Common myeloid progenitor, CD34-positive (primary cell): ENCODE results near the gene TTI1.

Experiments
- CTCF ChIA-PET: fragments of 350-600 bp; sonication (Branson Sonifier 250); formaldehyde crosslinking; loops from one replicate; lab custom pipeline; 2021; ENCODE audit warnings: antibody characterized with exemption; lab: Charles Lee
- POLR2A ChIA-PET: fragments of 350-600 bp; sonication (Branson Sonifier 250); formaldehyde crosslinking; loops from one replicate; lab custom pipeline; 2021; ENCODE audit warnings: antibody characterized with exemption; lab: Charles Lee
- DNase-seq, 3 donors: peaks; one replicate each; pipeline versions ENCODE4 v3.0.0 to v3.0.0-alpha.2; 2013
- H3K27ac ChIP-seq, 2 experiments: 1 replicate in 1 of 2; 2 replicates in 1 of 2; pipeline ENCODE4 v1.7.0; 2013; ENCODE audit warnings: inconsistent platforms in 2 of 2, low read length in 2 of 2, mild to moderate bottlenecking in 2 of 2, low read depth in 1 of 2, moderate library complexity in 1 of 2; ENCODE audit not compliant: severe bottlenecking in 2 of 2, insufficient read depth in 1 of 2, poor library complexity in 1 of 2
- H3K27me3 ChIP-seq, 5 experiments: replicated peaks in 2 of 5; 1 replicate in 3 of 5; 2 replicates in 2 of 5; pipeline versions ENCODE4 v1.6.1 to v1.7.0; 2013; ENCODE audit warnings: low read length in 4 of 5, mild to moderate bottlenecking in 2 of 5, moderate library complexity in 2 of 5, inconsistent platforms in 1 of 5; ENCODE audit not compliant: insufficient read depth in 5 of 5, control insufficient read depth in 4 of 5
- H3K36me3 ChIP-seq, 4 experiments: 1 replicate in 2 of 4; 2 replicates in 2 of 4; pipeline versions ENCODE4 v1.6.1 to v1.7.0; 2013; ENCODE audit warnings: low read length in 3 of 4, control low read depth in 1 of 4, mild to moderate bottlenecking in 1 of 4; ENCODE audit not compliant: control insufficient read depth in 4 of 4, insufficient read depth in 4 of 4
- H3K4me1 ChIP-seq, 4 experiments: 1 replicate in 3 of 4; 2 replicates in 1 of 4; pipeline versions ENCODE4 v1.6.1 to v1.7.1; 2013; ENCODE audit warnings: low read length in 3 of 4, mild to moderate bottlenecking in 3 of 4, control low read depth in 1 of 4, inconsistent platforms in 1 of 4, moderate library complexity in 1 of 4; ENCODE audit not compliant: control insufficient read depth in 4 of 4, insufficient read depth in 4 of 4; ENCODE audit errors: control extremely low read depth in 1 of 4
- H3K4me3 ChIP-seq, 7 experiments: 1 replicate in 4 of 7; 2 replicates in 3 of 7; pipeline versions ENCODE4 v1.5.1 to v1.7.0; 2013; ENCODE audit warnings: mild to moderate bottlenecking in 7 of 7, low read length in 6 of 7, moderate library complexity in 6 of 7, inconsistent platforms in 2 of 7, low read depth in 2 of 7, control low read depth in 1 of 7; ENCODE audit not compliant: insufficient read depth in 4 of 7, control insufficient read depth in 1 of 7; ENCODE audit errors: extremely low read depth in 1 of 7
- H3K9me3 ChIP-seq, 5 experiments: 1 replicate in 4 of 5; 2 replicates in 1 of 5; pipeline versions ENCODE4 v1.6.1 to v1.7.1; 2013; ENCODE audit warnings: low read length in 4 of 5, mild to moderate bottlenecking in 2 of 5, inconsistent platforms in 1 of 5, low read depth in 1 of 5, moderate library complexity in 1 of 5; ENCODE audit not compliant: control insufficient read depth in 4 of 5, insufficient read depth in 2 of 5; ENCODE audit errors: control extremely low read depth in 1 of 5
- WGBS: methylation state at CpG from one replicate; pipeline ENCODE4 v1.1.5; 2013; ENCODE audit not compliant: insufficient coverage; 5-methylcytosine and 5-hydroxymethylcytosine counted together

Gene TTI1

GRCh38 chr20:37980383-37980782, 52.9 kb downstream of the TTI1 start:
- WGBS: 91% methylated on average over 8 of the region's 8 CpGs
- no peak for DNase-seq
- H3K27me3 ChIP-seq: no peaks in the 10 kb centered on the region
- no peaks in the 10 kb centered on the region for H3K9me3 ChIP-seq
- ChIA-PET CTCF (interaction anchor here (1.1 to 2.0 kb wide), 3 partner anchors 13 to 52 kb away, joined by 3 to 5 read pairs (median 4); no protein-coding TSS in a partner anchor), POLR2A (no interaction called here)
- no peak overlapping the region for H3K27ac ChIP-seq
- H3K4me1 ChIP-seq: peaks cover 3 to 7% (median 6%) of the 10 kb centered on the region in 4 experiments
- H3K36me3 ChIP-seq: peaks cover 0 to 39% (median 19%) of the 10 kb centered on the region in 4 experiments
- H3K4me3 ChIP-seq: no peak overlapping the region

GRCh38 chr20:37979021-37979985, 54.0 kb downstream of the TTI1 start:
- no peaks in the 10 kb centered on the region for H3K9me3 ChIP-seq
- no peak overlapping the region for H3K4me3 ChIP-seq
- peaks cover 0 to 29% (median 18%) of the 10 kb centered on the region in 4 experiments for H3K36me3 ChIP-seq
- 90% methylated on average over 14 of the region's 16 CpGs for WGBS
- no peak for DNase-seq
- CTCF ChIA-PET: interaction anchor here (0.6 to 2.0 kb wide), 4 partner anchors 14 to 53 kb away, joined by 3 to 5 read pairs (median 4); no protein-coding TSS in a partner anchor
- peaks cover 3 to 7% (median 6%) of the 10 kb centered on the region in 4 experiments for H3K4me1 ChIP-seq
- H3K27ac ChIP-seq: no peak overlapping the region
- no peaks in the 10 kb centered on the region for H3K27me3 ChIP-seq
- POLR2A ChIA-PET: no interaction called here

- ChIA-PET CTCF (no interaction called here), POLR2A (no interaction called here)
- 85% methylated on average over 5 of the region's 6 CpGs for WGBS
- DNase-seq: no peak
- Histone ChIP-seq H3K27me3 (no peaks in the 10 kb centered on the region), H3K9me3 (no peaks in the 10 kb centered on the region), H3K27ac (no peak overlapping the region), H3K36me3 (peaks cover 0 to 15% (median 13%) of the 10 kb centered on the region in 4 experiments), H3K4me1 (peaks cover 3 to 7% (median 6%) of the 10 kb centered on the region in 4 experiments), H3K4me3 (no peak overlapping the region)
These were observed 55.5 kb downstream of the TTI1 start for GRCh38 chr20:37977786-37978185.

GRCh38 chr20:37977338-37977737, 55.9 kb downstream of the TTI1 start:
- peaks cover 3 to 7% (median 6%) of the 10 kb centered on the region in 4 experiments for H3K4me1 ChIP-seq
- CTCF ChIA-PET: no interaction called here
- H3K4me3 ChIP-seq: peak overlapping the region in 2 of 7 experiments; percentile 11 to 29
- no peak for DNase-seq
- peaks cover 0 to 15% (median 11%) of the 10 kb centered on the region in 4 experiments for H3K36me3 ChIP-seq
- WGBS: 41% methylated on average over 5 of the region's 12 CpGs
- no peaks in the 10 kb centered on the region for H3K27me3 ChIP-seq
- H3K9me3 ChIP-seq: no peaks in the 10 kb centered on the region
- POLR2A ChIA-PET: no interaction called here
- H3K27ac ChIP-seq: no peak overlapping the region

GRCh38 chr20:37976887-37977286, 56.4 kb downstream of the TTI1 start:
- Histone ChIP-seq H3K36me3 (peaks cover 0 to 14% (median 9%) of the 10 kb centered on the region in 4 experiments), H3K4me1 (peaks cover 3 to 7% (median 6%) of the 10 kb centered on the region in 4 experiments), H3K27ac (no peak overlapping the region), H3K4me3 (peak overlapping the region in 2 of 7 experiments; percentile 4 to 40), H3K27me3 (no peaks in the 10 kb centered on the region), H3K9me3 (no peaks in the 10 kb centered on the region)
- CTCF ChIA-PET: no interaction called here
- POLR2A ChIA-PET: no interaction called here
- 2% methylated on average over 9 of the region's 10 CpGs for WGBS
- peak in 2 of 3 donors; percentile 47 to 62 for DNase-seq

GRCh38 chr20:37973059-37973910, 60.0 kb downstream of the TTI1 start:
- POLR2A ChIA-PET: no interaction called here

More at GRCh38 chr20:37973059-37973910, 60.0 kb downstream of the TTI1 start:
- CTCF ChIA-PET: interaction anchor here (1.1 kb wide), 1 partner anchor 72 kb away, joined by 3 read pairs; no protein-coding TSS in a partner anchor
- DNase-seq: no peak
- Histone ChIP-seq H3K27ac (no peak overlapping the region), H3K36me3 (no peaks in the 10 kb centered on the region), H3K4me1 (peaks cover 3 to 7% (median 6%) of the 10 kb centered on the region in 4 experiments), H3K9me3 (peaks cover 0 to 8% (median 0%) of the 10 kb centered on the region in 5 experiments), H3K27me3 (peaks cover 0 to 2% (median 0%) of the 10 kb centered on the region in 5 experiments), H3K4me3 (no peak overlapping the region)
- 92% methylated on average over 7 of the region's 12 CpGs for WGBS
